ENCODE data around the gene LRMDA. TPM values are rescaled to one million over a fixed set of nuclear protein-coding genes. Genes with fewer than 3 reads are reported as not detected.

Gene LRMDA
- total and polyA plus RNA-seq, 2 donors from 2014 or later = 23.2 to 48.6 TPM

- Histone ChIP-seq H3K4me3 (ENCODE audit: low read length in 3 of 3) (no peak overlapping the region), H3K36me3 (ENCODE audit: control insufficient read depth in 2 of 3, insufficient read depth in 3 of 3, low read length in 3 of 3) (peaks cover 0 to 3% (median 0%) of the 10 kb centered on the region in 3 donors), H3K9me3 (ENCODE audit: control insufficient read depth in 2 of 3, insufficient read depth in 1 of 3, low read length in 3 of 3) (no peaks in the 10 kb centered on the region), H3K4me1 (ENCODE audit: control insufficient read depth in 2 of 3, insufficient read depth in 2 of 3, low read depth in 1 of 3, low read length in 3 of 3) (peaks cover 0 to 5% (median 2%) of the 10 kb centered on the region in 3 donors), H3K27ac (ENCODE audit: low read depth in 2 of 2, low read length in 2 of 2) (no peak overlapping the region), H3K27me3 (ENCODE audit: control insufficient read depth, insufficient read depth, low read length) (no peaks in the 10 kb centered on the region), H3K9ac (ENCODE audit: low read length in 3 of 3) (no peak overlapping the region)
- no peak for TF ChIP-seq CTCF (IDR thresholded peaks at IDR 0.05; ENCODE audit: borderline replicate concordance, extremely low read depth, insufficient read depth)
- intact Hi-C loops (cut with DNase I) = no loop called here
- no peak for FAIRE-seq
- DNase-seq = no peak
Measured at GRCh38 chr10:75469006-75469616, 37.7 kb downstream of the LRMDA start.

GRCh38 chr10:75470901-75471300 lies 39.5 kb downstream of the LRMDA start:
- H3K4me1 ChIP-seq (ENCODE audit: control insufficient read depth in 2 of 3, insufficient read depth in 2 of 3, low read depth in 1 of 3, low read length in 3 of 3) = no peaks in the 10 kb centered on the region
- H3K36me3 ChIP-seq (ENCODE audit: control insufficient read depth in 2 of 3, insufficient read depth in 3 of 3, low read length in 3 of 3) = peaks cover 0 to 3% (median 0%) of the 10 kb centered on the region in 3 donors
- FAIRE-seq (no peak), DNase-seq (no peak)
- no peaks in the 10 kb centered on the region for H3K9me3 ChIP-seq (ENCODE audit: control insufficient read depth in 2 of 3, insufficient read depth in 1 of 3, low read length in 3 of 3)
- TF ChIP-seq CTCF (IDR thresholded peaks at IDR 0.05; ENCODE audit: borderline replicate concordance, extremely low read depth, insufficient read depth) = no peak
- H3K27ac ChIP-seq (ENCODE audit: low read depth in 2 of 2, low read length in 2 of 2) = no peak overlapping the region
- intact Hi-C loops (cut with DNase I) = no loop called here
- H3K27me3 ChIP-seq (ENCODE audit: control insufficient read depth, insufficient read depth, low read length) = no peaks in the 10 kb centered on the region
- H3K9ac ChIP-seq (ENCODE audit: low read length in 3 of 3) = no peak overlapping the region
- H3K4me3 ChIP-seq (ENCODE audit: low read length in 3 of 3) = no peak overlapping the region

GRCh38 chr10:75472685-75473084 lies 41.3 kb downstream of the LRMDA start:
- TF ChIP-seq CTCF (IDR thresholded peaks at IDR 0.05; ENCODE audit: borderline replicate concordance, extremely low read depth, insufficient read depth) = no peak
- Histone ChIP-seq H3K4me1 (ENCODE audit: control insufficient read depth in 2 of 3, insufficient read depth in 2 of 3, low read depth in 1 of 3, low read length in 3 of 3) (no peaks in the 10 kb centered on the region), H3K9me3 (ENCODE audit: control insufficient read depth in 2 of 3, insufficient read depth in 1 of 3, low read length in 3 of 3) (no peaks in the 10 kb centered on the region), H3K27me3 (ENCODE audit: control insufficient read depth, insufficient read depth, low read length) (no peaks in the 10 kb centered on the region), H3K27ac (ENCODE audit: low read depth in 2 of 2, low read length in 2 of 2) (no peak overlapping the region), H3K9ac (ENCODE audit: low read length in 3 of 3) (no peak overlapping the region), H3K4me3 (ENCODE audit: low read length in 3 of 3) (no peak overlapping the region), H3K36me3 (ENCODE audit: control insufficient read depth in 2 of 3, insufficient read depth in 3 of 3, low read length in 3 of 3) (peaks cover 0 to 3% (median 0%) of the 10 kb centered on the region in 3 donors)
- FAIRE-seq = no peak
- no peak for DNase-seq
- intact Hi-C loops (cut with DNase I) = no loop called here

- Histone ChIP-seq H3K27me3 (ENCODE audit: control insufficient read depth, insufficient read depth, low read length) (no peaks in the 10 kb centered on the region), H3K27ac (ENCODE audit: low read depth in 2 of 2, low read length in 2 of 2) (no peak overlapping the region), H3K4me3 (ENCODE audit: low read length in 3 of 3) (no peak overlapping the region), H3K36me3 (ENCODE audit: control insufficient read depth in 2 of 3, insufficient read depth in 3 of 3, low read length in 3 of 3) (peaks cover 0 to 3% (median 0%) of the 10 kb centered on the region in 3 donors), H3K4me1 (ENCODE audit: control insufficient read depth in 2 of 3, insufficient read depth in 2 of 3, low read depth in 1 of 3, low read length in 3 of 3) (no peaks in the 10 kb centered on the region), H3K9ac (ENCODE audit: low read length in 3 of 3) (no peak overlapping the region), H3K9me3 (ENCODE audit: control insufficient read depth in 2 of 3, insufficient read depth in 1 of 3, low read length in 3 of 3) (no peaks in the 10 kb centered on the region)
- TF ChIP-seq CTCF (IDR thresholded peaks at IDR 0.05; ENCODE audit: borderline replicate concordance, extremely low read depth, insufficient read depth) = no peak
- intact Hi-C loops (cut with DNase I) = no loop called here
- no peak for DNase-seq
- FAIRE-seq = no peak
Measured at GRCh38 chr10:75474106-75474505, 42.7 kb downstream of the LRMDA start.
